Body of pancreas (tissue), 4 donors: ENCODE data around the gene SFXN5. TPM values are rescaled to one million over a fixed set of nuclear protein-coding genes. Genes with fewer than 3 reads are reported as not detected.

ENCODE experiments used
- ATAC-seq: fragments of 150-250 bp; one replicate; pipeline ENCODE4 v1.9.1; 2016
- DNase-seq, 4 donors: peaks; one replicate each; pipeline ENCODE4 v3.0.0-alpha.2; 2019
- H3K27ac ChIP-seq, 4 donors: fragments of 200-600 bp; sonication (generic); 1 replicate in 3 of 4; 2 replicates in 1 of 4; pipeline versions ENCODE4 v1.5.1 to v1.6.1; 2016 to 2019; ENCODE audit warnings: mild to moderate bottlenecking in 1 of 4, mixed read lengths in 1 of 4, moderate library complexity in 1 of 4
- H3K27me3 ChIP-seq, 2 donors: fragments of 200-600 bp; sonication (generic); one replicate each; pipeline ENCODE4 v1.6.0; 2016; ENCODE audit warnings: mild to moderate bottlenecking in 1 of 2
- H3K36me3 ChIP-seq, 2 donors: fragments of 200-600 bp; sonication (generic); replicated peaks in 1 of 2; 2 replicates each; pipeline ENCODE4 v1.5.1; 2016; ENCODE audit warnings: low read depth in 2 of 2; ENCODE audit not compliant: insufficient read depth in 1 of 2
- H3K4me1 ChIP-seq: fragments of 200-600 bp; sonication (generic); one replicate; pipeline ENCODE4 v1.6.0; 2016
- H3K4me3 ChIP-seq, 2 donors: fragments of 200-600 bp; sonication (generic); 1 replicate in 1 of 2; 2 replicates in 1 of 2; pipeline ENCODE4 v1.5.1; 2016 to 2019
- H3K9me3 ChIP-seq, 3 donors: fragments of 200-600 bp; sonication (generic); 1 replicate in 2 of 3; 2 replicates in 1 of 3; pipeline ENCODE4 v1.5.1; 2016
- POLR2A ChIP-seq, 3 donors: fragments of 450-650 bp; IDR thresholded peaks; one replicate each; pipeline ENCODE4 v1.6.1; 2016; ENCODE audit warnings: antibody characterized with exemption in 3 of 3, mild to moderate bottlenecking in 2 of 3
- WGBS, 2 donors: methylation state at CpG; one replicate each; pipeline ENCODE4 v1.1.5; 2017; 5-methylcytosine and 5-hydroxymethylcytosine counted together
- intact Hi-C: fragments of 100-400 bp; cut with DNase I; formaldehyde crosslinking; loops from one replicate; pipeline ENCODE4 v1.15.1; 2023
- total RNA-seq, 2 donors: library from RNA; depleted of rRNA; stranded (reverse); fragments of >200 nt; gene quantifications; one replicate each; pipeline ENCODE4 v1.1.0, GENCODE V29; 2016
- TF ChIP-seq, protein P1 (sequence below), 7 experiments: fragments of 450-650 bp in 4 of 7; fragments of 200-600 bp in 3 of 7; sonication (generic) in 3 of 7; IDR thresholded peaks; one replicate each; pipeline ENCODE4 v1.5.1; 2016 to 2019; ENCODE audit warnings: antibody characterized with exemption in 7 of 7

Gene SFXN5
- total RNA-seq, 2 donors from 2014 or later: 4.3 to 5.4 TPM

- 75 to 91% methylated on average over 16 of the region's 16 CpGs for WGBS, 2 donors
- no peak overlapping the region for H3K4me3 ChIP-seq
- ATAC-seq (no peak), DNase-seq (no peak)
- H3K9me3 ChIP-seq: no peaks in the 10 kb centered on the region
- intact Hi-C loops: no loop called here
- peaks cover 16% of the 10 kb centered on the region for H3K4me1 ChIP-seq
- H3K27me3 ChIP-seq: no peaks in the 10 kb centered on the region
- TF ChIP-seq, protein P1, sequence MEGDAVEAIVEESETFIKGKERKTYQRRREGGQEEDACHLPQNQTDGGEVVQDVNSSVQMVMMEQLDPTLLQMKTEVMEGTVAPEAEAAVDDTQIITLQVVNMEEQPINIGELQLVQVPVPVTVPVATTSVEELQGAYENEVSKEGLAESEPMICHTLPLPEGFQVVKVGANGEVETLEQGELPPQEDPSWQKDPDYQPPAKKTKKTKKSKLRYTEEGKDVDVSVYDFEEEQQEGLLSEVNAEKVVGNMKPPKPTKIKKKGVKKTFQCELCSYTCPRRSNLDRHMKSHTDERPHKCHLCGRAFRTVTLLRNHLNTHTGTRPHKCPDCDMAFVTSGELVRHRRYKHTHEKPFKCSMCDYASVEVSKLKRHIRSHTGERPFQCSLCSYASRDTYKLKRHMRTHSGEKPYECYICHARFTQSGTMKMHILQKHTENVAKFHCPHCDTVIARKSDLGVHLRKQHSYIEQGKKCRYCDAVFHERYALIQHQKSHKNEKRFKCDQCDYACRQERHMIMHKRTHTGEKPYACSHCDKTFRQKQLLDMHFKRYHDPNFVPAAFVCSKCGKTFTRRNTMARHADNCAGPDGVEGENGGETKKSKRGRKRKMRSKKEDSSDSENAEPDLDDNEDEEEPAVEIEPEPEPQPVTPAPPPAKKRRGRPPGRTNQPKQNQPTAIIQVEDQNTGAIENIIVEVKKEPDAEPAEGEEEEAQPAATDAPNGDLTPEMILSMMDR (IDR thresholded peaks at IDR 0.05): no peak
- no peak for TF ChIP-seq POLR2A (IDR thresholded peaks at IDR 0.05)
- no peak overlapping the region for H3K27ac ChIP-seq
- no peaks in the 10 kb centered on the region for H3K36me3 ChIP-seq
Measured at GRCh38 chr2:73081181-73081671, 9.7 kb upstream of the SFXN5 start.

GRCh38 chr2:73080321-73081131, 9.0 kb upstream of the SFXN5 start:
- H3K4me1 ChIP-seq: peaks cover 13% of the 10 kb centered on the region
- H3K27ac ChIP-seq: no peak overlapping the region
- DNase-seq (no peak), ATAC-seq (no peak)
- no peak for TF ChIP-seq POLR2A (IDR thresholded peaks at IDR 0.05)
- TF ChIP-seq, protein P1 (IDR thresholded peaks at IDR 0.05): no peak
- WGBS, 2 donors: 86 to 87% methylated on average over 18 to 31 of the region's 31 CpGs
- H3K9me3 ChIP-seq: no peaks in the 10 kb centered on the region
- H3K27me3 ChIP-seq: no peaks in the 10 kb centered on the region
- intact Hi-C loops: no loop called here
- no peak overlapping the region for H3K4me3 ChIP-seq
- no peaks in the 10 kb centered on the region for H3K36me3 ChIP-seq

DNA sequence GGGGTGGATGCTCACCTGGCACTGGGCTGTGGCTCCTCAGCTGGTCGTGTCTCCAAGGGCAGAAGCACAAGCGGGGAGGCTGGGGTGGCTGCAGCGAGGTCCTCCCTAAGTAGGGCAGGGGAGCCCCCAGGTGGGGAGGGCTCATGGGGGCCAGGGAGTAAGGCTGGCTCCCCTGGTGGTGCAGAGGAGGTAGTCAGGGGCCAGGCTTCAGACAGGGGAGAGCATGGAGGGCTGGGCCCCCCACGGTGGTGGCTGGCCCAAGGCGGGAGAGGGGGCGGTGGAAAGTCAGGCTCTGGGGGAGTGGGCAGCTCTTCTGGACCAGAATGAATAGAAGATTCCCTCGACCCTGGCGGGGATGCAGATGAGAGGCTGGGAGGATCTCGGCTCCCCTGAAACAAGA, 8.1 kb upstream of the SFXN5 start:
- intact Hi-C loops: no loop called here
- no peaks in the 10 kb centered on the region for H3K9me3 ChIP-seq
- ATAC-seq (no peak), DNase-seq (no peak)
- no peak overlapping the region for H3K4me3 ChIP-seq
- no peaks in the 10 kb centered on the region for H3K36me3 ChIP-seq
- H3K4me1 ChIP-seq: peaks cover 5% of the 10 kb centered on the region
- 83 to 88% methylated on average over 8 to 9 of the region's 9 CpGs for WGBS, 2 donors
- TF ChIP-seq POLR2A (IDR thresholded peaks at IDR 0.05): no peak
- TF ChIP-seq, protein P1 (IDR thresholded peaks at IDR 0.05): no peak
- H3K27me3 ChIP-seq: no peaks in the 10 kb centered on the region
- H3K27ac ChIP-seq: no peak overlapping the region

- 87 to 90% methylated on average over 13 of the region's 13 CpGs for WGBS, 2 donors
- Histone ChIP-seq H3K9me3 (no peaks in the 10 kb centered on the region), H3K27me3 (no peaks in the 10 kb centered on the region), H3K27ac (no peak overlapping the region), H3K4me1 (no peaks in the 10 kb centered on the region), H3K4me3 (no peak overlapping the region), H3K36me3 (no peaks in the 10 kb centered on the region)
- no peak for ATAC-seq
- no peak for DNase-seq
- intact Hi-C loops: no loop called here
- TF ChIP-seq, protein P1 (IDR thresholded peaks at IDR 0.05): no peak
- no peak for TF ChIP-seq POLR2A (IDR thresholded peaks at IDR 0.05)
Measured at GRCh38 chr2:73078457-73079411, 7.2 kb upstream of the SFXN5 start.
